NCI-H748 treated with DMSO at 0.1 percent for 48 hours (cell line): ENCODE data around the gene LAIR1.

ENCODE experiments used
- DNase-seq: peaks from one replicate; lab custom pipeline; 2025; lab: John Stamatoyannopoulos, UW

LAIR1 gene

DNA sequence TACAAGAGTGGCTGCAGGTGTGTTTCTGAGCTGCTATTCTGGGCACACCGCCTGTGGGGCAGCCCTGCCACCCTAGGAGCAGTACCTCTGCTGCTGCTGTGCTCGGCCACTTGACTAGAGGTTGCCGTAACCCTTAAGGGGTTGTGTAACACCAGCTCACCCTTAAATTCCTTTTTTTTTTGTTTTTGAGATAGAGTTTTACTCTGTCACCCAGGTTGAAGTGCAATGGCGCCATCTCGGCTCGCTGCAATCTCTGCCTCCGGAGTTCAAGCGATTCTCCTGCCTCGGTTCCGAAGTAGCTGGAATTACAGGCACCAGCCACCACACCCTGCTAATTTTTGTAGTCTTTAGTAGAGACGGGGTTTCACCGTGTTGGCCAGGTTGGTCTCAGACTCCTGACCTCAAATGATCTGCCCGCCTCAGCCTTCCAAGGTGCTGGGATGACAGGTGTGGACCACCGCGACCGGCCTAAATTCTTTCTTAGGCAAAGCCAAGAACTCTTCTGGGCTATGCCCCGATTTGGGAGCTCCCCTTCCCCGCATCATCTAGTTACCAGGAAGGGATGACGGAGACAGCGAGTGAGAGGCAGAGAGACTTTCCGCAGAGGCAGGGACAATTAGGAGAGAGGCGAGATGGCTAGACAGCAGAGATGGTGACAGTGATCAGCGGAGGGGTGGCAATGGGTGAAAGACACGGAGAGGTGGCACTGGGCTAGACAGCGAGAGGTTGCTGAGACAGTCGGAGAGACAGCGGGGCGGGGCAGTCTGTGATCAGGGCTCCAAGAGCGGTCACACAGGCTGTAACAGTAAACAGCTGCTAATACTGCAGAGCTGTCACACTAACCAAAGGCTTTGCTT is 47.4 kb downstream of the LAIR1 start:
- DNase-seq = no peak

DNA sequence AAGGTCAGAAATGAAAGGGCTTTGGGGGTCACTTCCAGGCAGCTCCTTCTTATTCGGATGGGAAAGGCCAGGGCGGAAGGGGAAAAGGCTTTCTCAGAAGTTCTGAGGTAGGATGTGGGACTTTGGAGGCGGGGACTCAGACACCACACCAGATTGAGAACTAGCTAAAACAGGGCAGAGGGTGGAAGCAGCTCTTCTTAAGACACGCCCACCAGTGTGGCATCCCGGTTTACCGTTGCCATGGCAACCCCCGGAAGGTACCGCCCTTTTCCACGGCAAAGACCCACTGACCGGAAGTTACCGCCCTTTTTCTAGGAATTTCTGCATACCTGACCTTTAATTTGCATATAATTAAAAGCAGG is 48.0 kb downstream of the LAIR1 start:
- peak; percentile 44 for DNase-seq

DNA sequence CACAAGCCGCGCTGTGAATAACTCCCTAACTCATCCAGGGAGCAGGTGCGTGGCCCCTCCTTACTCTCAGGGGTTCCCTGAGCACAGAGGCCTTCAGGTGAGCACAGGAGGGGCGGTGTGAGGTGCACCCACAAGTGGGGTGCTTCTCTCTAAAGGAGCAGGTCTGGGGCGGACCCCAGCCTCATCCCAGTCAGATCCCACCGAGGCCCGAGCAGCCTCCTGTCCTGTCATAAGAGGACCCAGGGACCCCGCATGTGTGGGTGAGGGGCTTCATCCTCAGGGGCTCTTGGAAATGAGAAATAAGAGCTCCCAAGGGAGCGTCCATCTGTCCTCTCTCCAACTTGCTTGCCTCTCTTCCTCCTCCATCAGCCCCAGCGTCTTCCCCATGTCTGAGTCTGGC is 48.8 kb downstream of the LAIR1 start:
- no peak for DNase-seq

DNA sequence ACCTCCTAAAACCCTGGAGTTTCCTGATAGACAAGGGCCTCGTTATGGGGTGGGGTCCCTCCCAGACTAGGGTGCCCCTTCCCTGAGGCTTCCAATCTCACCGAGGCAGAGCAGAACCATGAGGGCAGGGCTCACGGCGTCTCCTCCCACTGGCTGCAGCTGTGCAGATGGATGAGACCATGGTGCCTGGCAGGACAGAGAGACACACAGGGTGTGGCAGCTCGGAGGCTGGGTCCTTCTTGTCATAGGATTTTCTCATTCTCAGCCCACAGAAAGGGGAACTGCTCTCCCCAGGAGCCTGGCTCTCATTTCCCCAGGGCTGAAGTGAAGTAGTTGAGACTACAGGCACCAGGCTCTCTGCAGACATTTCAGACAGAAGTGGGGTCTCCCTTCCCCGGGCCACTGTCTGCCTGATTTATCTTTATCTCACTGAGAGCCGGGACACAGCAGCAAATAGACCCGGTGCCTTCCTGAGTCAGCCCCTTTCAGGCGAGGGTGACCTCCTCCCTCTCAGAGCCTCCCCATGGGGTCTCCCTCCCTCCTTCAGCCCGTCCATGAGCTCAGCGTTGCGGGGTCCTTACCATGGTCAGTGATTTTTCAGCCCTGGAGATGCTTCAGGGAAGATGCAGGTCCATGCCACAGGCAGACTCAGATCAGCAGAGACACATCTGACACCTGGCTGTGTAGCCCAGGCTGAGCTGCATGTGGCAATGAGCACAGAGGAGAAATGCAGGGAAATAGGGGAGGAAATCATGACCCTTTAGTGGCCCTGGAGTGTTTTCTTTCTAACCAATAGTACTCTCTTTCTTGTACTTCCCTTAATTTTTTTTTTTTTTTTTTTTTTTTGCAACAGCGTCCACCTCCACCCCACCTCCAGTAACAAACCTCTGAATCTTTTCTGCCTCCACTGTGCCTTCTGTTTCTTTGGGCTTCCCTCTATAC is 52.0 kb downstream of the LAIR1 start, which contains the start of gene LILRA5:
LILRA5 (minus strand) TSS at position 731 of the 942 bp plus-strand sequence; CDS start at position 584, 147 bp downstream.
- no peak for DNase-seq

DNA sequence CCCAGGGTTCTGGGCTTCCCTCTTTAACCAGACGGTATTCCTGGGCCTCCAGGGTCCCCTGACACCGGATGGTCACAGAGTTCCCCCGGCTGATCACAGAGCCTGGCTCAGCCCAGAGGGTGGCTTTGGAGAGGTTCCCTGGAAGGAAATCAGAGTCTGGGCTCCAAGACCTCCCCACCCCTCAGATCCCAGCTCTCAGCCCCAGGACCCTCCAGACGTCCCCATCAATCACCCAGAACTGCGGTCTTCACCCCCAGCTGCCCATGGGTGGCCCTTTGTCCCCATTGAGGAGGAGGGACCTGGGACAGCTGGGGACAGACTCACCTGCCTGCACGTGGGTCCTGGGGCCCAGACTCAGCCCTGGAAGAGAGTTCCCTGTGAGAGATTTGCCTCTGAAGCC is 52.7 kb downstream of the LAIR1 start:
- no peak for DNase-seq

DNA sequence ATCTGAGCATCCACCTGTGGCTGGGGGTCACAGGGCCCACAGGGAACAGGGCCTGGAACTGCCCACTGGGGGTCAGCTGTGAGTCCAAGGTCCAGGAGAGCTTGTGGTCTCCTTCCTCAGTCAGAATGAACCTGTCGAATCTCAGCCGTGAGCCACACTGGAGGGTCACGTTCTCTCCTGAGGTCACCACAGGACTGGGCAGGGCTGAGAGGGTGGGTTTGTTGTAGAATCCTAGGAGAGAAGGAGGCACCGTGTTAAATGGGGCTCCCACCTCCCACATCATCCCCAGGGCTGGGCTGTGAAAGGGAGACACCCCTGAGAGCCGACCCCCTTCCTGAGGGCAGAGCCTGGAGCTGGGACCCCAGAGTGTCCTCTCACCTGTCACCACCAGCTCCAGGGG is 53.2 kb downstream of the LAIR1 start:
- DNase-seq = no peak

DNA sequence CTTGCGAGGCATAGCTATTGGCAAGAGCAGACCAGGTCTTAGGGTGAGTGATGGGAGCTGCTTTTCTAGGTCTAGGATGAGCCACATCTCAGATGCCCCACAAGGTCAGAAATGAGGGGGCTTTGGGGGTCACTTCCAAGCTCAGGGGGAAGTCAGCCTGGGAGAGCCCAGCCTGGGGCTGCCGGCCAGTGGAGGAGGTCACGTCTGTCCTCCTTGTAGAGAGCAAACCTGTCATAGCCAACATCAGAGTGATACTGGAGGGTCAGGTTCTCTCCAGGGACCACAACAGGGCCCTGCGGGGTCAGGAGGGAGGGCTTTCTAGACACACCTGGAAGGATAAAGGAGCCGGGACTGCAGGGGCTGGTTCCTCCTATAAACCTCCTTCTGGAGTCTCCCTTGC is 54.2 kb downstream of the LAIR1 start:
- DNase-seq = no peak

DNA sequence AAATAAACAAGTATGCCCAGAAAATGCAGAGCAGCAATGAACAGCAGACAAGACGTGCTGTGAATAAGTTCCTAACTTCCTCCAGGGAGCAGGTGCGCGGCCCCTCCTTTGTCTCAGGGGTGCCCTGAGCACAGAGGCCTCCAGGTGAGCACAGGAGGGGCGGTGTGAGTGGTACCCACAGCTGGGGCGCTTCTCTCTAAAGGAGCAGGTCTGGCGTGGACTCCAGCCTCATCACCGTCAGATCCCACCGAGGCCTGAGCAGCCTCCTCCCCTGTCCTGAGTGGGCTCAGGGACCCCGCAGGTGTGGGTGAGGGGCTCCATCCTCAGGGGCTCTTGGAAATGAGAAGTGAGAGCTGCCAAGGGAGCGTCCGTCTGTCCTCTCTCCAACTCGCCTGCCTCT is 54.9 kb downstream of the LAIR1 start:
- no peak for DNase-seq

DNA sequence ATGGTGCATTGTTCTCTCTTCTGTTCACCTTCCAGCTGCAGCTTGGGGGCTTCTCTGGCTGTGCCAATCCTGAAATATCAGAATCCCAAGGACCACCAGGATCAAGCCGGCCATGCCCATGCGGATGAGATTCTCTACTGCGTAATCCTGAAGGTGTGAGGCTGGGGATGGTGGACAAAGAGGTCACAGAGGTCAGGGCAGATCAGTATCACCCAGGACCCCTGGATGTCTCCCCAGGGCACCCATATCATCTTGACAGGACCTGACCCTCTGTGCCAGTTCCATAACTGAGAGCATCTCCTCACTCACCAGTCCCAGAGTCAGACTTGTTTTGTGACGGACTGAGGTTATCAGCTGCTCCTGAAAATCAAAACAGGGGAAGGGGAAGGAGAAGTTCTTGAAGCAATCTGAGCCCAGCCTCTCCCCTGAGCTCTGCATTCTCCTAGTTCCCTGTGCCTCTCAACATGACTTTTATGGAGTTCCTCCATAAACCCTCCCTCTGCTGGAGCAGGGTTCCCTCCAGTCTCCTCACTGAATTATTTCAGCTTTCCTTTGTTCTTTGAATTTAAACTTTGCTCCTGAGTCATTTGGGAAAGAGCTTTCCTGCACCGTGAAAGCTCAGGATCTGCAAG is 57.2 kb downstream of the LAIR1 start:
- no peak for DNase-seq

DNA sequence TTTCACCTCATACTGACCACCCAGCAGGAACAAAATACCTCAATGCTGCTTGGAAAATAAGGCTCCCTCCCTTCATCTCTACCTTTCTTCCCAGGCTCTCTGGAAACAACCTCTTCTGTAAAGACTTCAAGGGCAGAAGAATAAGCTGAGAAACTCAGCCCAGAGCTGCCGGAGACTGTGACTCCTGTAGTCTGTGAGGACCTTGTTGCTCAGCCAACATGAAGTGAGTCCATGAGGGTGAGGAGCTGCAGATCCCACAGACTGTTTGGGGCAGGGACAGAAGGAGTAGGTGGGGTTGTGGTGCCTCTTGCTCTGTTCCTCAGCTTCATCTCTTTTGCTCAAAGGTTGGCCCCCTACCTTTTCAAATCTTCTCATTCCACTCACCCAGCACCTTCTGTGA is 59.6 kb downstream of the LAIR1 start:
- DNase-seq = no peak

DNA sequence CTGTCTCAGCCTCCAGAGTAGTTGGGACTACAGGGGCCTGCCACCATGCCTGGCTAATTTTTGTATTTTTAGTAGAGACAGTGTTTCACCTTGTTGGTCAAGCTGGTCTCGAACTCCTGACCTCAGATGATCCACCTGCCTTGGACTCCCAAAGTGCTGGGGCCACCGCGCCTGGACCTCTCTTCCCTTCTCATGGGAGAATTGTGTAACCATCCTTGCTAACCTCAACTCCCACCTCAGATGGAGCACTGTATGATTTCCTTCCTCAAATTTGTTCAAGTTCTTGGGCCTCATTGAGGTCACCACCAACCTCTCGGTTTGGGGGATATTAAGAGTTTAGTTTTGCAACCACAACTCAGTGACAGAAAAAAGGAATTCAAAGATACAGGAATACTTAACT is 62.5 kb downstream of the LAIR1 start:
- DNase-seq = no peak
